ENCODE data around the gene PIP4K2A.

DNA sequence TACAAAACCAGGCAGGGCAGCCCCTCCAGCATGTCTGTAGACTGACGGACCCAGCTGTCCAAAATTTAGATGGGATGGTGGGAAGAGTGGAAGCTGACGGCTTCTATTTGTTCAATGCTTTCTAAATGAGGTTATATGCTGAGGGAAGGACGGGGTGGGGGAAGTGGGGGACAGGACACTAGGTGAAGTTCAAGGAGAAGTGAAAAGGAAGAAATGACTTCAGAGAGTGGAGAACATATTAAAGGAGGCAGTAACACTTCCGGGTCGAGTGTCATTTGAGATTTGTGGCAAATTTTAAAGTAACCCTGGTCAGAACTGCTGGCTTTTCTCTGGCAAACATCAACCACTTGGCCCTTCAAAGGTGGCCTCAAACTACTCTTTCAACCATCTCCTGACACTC lies 9.4 kb downstream of the PIP4K2A start:
- TF ChIP-seq, protein P1, sequence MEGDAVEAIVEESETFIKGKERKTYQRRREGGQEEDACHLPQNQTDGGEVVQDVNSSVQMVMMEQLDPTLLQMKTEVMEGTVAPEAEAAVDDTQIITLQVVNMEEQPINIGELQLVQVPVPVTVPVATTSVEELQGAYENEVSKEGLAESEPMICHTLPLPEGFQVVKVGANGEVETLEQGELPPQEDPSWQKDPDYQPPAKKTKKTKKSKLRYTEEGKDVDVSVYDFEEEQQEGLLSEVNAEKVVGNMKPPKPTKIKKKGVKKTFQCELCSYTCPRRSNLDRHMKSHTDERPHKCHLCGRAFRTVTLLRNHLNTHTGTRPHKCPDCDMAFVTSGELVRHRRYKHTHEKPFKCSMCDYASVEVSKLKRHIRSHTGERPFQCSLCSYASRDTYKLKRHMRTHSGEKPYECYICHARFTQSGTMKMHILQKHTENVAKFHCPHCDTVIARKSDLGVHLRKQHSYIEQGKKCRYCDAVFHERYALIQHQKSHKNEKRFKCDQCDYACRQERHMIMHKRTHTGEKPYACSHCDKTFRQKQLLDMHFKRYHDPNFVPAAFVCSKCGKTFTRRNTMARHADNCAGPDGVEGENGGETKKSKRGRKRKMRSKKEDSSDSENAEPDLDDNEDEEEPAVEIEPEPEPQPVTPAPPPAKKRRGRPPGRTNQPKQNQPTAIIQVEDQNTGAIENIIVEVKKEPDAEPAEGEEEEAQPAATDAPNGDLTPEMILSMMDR (IDR thresholded peaks at IDR 0.05; ENCODE audit: low read depth, low read length) = no peak
- no peak for TF ChIP-seq EZH2phosphoT487 (IDR thresholded peaks at IDR 0.05; ENCODE audit: low read depth)
